Kasumi-1 (cell line): ENCODE measurements around the gene RAB6A.
"Not testable (repeated sequence)": the region's sequence is repeated elsewhere in the genome, so short reads cannot be mapped to it uniquely, and the experiment has no call there.

Source experiments
- DNase-seq, 2 experiments: peaks; one replicate each; lab custom pipeline; 2025; lab: John Stamatoyannopoulos, UW

RAB6A gene

GRCh38 chr11:73762732-73763131, 1.9 kb upstream of the RAB6A start:
- no peak for DNase-seq

GRCh38 chr11:73761403-73761945, 600 bp upstream of the RAB6A start:
- no peak for DNase-seq

GRCh38 chr11:73760135-73760678, 667 bp downstream of the RAB6A start:
- DNase-seq, result no peak

- DNase-seq, result peak; percentile 30 to 62
These were observed 1.2 kb downstream of the RAB6A start for GRCh38 chr11:73759610-73760134.

- DNase-seq, result no peak
These were observed 2.4 kb downstream of the RAB6A start for GRCh38 chr11:73758451-73758850.

GRCh38 chr11:73757598-73757997, 3.3 kb downstream of the RAB6A start:
- DNase-seq, result no peak

- no peak for DNase-seq
These were observed 5.2 kb downstream of the RAB6A start for GRCh38 chr11:73755670-73756069.

- DNase-seq, result no peak
These were observed 6.9 kb downstream of the RAB6A start for GRCh38 chr11:73753938-73754337.

GRCh38 chr11:73752903-73753302, 8.0 kb downstream of the RAB6A start:
- DNase-seq, result no peak

- no peak for DNase-seq
These were observed 8.5 kb downstream of the RAB6A start for GRCh38 chr11:73752216-73752867.

- not testable (repeated sequence) for DNase-seq
These were observed 10.0 kb downstream of the RAB6A start for GRCh38 chr11:73750862-73751261.

GRCh38 chr11:73750228-73750627, 10.6 kb downstream of the RAB6A start:
- DNase-seq, result peak; percentile 14 to 40

GRCh38 chr11:73749118-73749517, 11.8 kb downstream of the RAB6A start:
- DNase-seq, result no peak

GRCh38 chr11:73748300-73748699, 12.6 kb downstream of the RAB6A start:
- DNase-seq, result no peak

GRCh38 chr11:73747762-73748161, 13.1 kb downstream of the RAB6A start:
- no peak for DNase-seq

- DNase-seq, result no peak
These were observed 14.2 kb downstream of the RAB6A start for GRCh38 chr11:73746701-73747100.

GRCh38 chr11:73743045-73743444, 17.8 kb downstream of the RAB6A start:
- no peak for DNase-seq

- DNase-seq, result not testable (repeated sequence)
These were observed 24.9 kb downstream of the RAB6A start for GRCh38 chr11:73735959-73736358.

GRCh38 chr11:73734993-73735392, 25.9 kb downstream of the RAB6A start:
- DNase-seq, result no peak

- not testable (repeated sequence) for DNase-seq
These were observed 26.9 kb downstream of the RAB6A start for GRCh38 chr11:73734011-73734410.

- not testable (repeated sequence) for DNase-seq
These were observed 27.9 kb downstream of the RAB6A start for GRCh38 chr11:73732936-73733335.

GRCh38 chr11:73729594-73730206, 31.2 kb downstream of the RAB6A start:
- peak; percentile 8 to 20 for DNase-seq

GRCh38 chr11:73728000-73728399, 32.9 kb downstream of the RAB6A start:
- DNase-seq, result no peak
